ENCODE data around the gene PKMYT1.

GRCh38 chr16:3007059-3007956 is 27.1 kb upstream of the PKMYT1 start:
- TF ChIP-seq, protein P1, sequence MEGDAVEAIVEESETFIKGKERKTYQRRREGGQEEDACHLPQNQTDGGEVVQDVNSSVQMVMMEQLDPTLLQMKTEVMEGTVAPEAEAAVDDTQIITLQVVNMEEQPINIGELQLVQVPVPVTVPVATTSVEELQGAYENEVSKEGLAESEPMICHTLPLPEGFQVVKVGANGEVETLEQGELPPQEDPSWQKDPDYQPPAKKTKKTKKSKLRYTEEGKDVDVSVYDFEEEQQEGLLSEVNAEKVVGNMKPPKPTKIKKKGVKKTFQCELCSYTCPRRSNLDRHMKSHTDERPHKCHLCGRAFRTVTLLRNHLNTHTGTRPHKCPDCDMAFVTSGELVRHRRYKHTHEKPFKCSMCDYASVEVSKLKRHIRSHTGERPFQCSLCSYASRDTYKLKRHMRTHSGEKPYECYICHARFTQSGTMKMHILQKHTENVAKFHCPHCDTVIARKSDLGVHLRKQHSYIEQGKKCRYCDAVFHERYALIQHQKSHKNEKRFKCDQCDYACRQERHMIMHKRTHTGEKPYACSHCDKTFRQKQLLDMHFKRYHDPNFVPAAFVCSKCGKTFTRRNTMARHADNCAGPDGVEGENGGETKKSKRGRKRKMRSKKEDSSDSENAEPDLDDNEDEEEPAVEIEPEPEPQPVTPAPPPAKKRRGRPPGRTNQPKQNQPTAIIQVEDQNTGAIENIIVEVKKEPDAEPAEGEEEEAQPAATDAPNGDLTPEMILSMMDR (IDR thresholded peaks at IDR 0.05) = no peak
- no peak for TF ChIP-seq POLR2A (IDR thresholded peaks at IDR 0.05)
- no peak for TF ChIP-seq EP300 (IDR thresholded peaks at IDR 0.05)
